Activated CD4-positive, alpha-beta T cell treated with anti-CD3 and anti-CD28 coated beads, Interleukin-2, amount 50 U/mL, for 4 hours (primary cell): ENCODE results near the gene ZNF346.

Source experiments
- DNase-seq, 2 experiments: peaks; one replicate each; pipeline ENCODE4 v3.0.0-alpha.2; 2020

The ZNF346 gene

DNA sequence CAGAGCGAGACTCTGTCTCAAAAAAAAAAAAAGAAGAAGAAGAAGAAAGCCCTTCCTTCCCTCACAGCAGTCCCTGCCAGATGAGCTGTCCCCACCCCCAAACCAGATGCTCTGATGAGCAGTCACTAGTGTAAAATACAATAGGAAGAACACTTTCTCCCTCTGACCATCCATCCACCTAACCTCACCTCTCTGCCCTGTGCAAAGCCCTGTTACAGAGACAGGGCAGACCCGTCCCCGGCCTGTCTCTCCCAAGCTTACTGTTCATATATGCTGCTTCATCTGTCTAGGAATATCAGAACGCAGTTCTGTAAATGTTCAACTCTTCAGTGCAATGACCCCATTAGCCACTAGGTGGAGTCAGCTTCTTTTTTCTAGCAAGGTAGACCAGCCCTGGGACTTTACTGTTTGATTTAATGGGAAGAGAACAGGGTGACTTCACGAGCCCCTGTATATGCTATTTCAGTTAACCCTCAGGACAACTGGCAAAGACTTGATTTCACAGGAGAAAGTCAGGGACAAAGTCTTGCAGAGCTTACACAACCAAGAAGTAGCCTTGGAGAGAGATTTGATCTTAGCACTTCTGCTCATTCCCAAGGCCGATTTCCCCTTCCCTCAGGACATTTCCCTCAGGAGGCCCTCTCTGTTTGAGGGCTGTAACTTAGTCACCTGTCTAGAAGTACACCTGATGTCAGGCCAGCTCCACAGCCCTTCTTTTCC is 49.3 kb downstream of the ZNF346 start:
- peak; percentile 61 to 70 for DNase-seq

DNA sequence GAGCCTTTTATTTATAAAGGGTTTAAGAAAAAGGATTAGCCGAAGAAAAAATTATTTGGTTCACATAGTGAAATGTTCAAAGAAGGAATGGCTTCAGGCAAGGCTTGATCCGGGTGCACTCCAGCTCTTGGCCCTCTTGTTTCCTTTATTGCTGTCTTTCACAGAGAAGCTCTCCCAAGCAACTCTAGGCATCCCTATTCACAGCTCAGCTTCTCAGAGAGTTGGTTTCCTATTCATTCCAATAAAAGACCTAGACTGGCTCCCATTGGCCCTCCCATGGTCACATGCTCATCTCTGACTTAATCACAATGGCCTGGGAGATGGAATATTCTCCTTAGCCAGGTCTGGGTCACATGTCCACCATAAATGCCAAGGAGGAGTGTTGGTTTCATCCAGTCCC is 54.8 kb downstream of the ZNF346 start:
- no peak for DNase-seq

DNA sequence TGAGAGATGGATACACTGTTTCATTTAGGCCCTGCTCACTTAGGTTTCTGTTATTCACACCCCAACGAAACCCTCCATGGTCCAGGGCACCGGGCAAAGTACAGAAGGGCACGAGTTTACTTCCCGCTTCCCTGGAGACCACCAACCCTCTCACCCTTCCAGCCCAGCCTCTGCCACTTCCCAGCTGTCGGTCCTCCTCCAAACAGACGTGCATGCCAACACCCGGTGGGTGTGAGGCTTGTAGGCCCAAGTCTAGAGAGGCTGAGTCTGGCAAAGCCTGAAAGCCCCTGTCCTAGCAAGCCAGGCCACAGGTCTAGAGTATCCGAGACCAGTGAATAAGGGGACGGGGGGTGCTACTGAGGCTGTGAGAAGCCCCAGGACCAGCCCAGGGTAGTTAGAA is 57.1 kb downstream of the ZNF346 start:
- no peak for DNase-seq

GRCh38 chr5:177080265-177080664 is 57.8 kb downstream of the ZNF346 start:
- DNase-seq, result no peak

- no peak for DNase-seq
Measured at GRCh38 chr5:177081859-177082258, 59.4 kb downstream of the ZNF346 start.

DNA sequence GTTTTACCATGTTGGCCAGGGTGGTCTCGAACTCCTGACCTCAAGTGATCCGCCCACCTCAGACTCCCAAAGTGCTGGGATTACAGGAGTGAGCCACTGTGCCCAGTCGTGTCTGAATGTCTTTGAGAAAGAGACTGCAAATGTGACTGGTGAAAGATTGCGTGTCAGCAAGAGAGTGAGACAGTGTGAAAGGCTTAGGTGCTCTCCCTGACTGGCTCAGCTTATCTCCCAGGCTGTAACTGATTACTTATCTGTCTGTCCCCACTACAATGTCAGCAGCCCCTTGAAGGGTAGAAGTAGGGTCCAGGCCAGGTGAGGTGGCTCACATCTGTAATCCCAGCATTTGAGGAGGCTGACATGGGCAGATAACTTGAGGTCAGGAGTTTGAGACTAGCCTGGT is 60.9 kb downstream of the ZNF346 start:
- no peak for DNase-seq

GRCh38 chr5:177084175-177084574 is 61.7 kb downstream of the ZNF346 start:
- DNase-seq, result no peak

DNA sequence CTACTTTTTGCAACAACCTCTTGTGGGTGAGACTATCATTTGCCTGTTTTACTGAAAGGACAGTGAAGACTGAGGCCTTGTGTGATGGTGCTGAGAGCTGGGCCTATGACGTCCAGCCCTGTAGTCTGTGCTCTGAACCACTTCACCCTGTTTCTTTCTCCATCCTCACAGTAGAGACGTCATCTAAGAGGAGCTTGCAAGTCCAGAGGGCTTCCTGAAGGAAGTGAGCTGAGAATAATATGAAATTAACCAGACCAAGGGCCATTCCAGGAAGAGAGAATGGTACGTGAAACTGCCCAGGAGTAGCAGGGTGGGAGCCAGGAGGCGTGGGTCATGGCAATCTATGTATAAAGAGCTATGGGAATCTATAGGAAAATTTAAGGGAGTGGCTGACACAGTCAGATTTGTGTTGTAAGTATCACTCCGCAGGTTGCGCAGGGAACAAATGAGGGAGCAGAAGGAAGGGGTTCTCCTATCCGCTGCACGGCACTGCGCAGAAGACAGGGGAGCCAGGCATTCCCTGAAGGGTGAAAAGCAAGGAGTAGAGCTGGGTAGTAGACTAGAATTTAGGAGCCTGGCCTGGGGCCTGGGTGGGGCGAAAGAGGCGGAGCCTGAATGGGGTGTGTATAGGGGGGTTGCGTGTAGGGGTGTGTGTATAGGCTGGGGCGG is 63.6 kb downstream of the ZNF346 start:
- DNase-seq, result no peak

GRCh38 chr5:177086654-177087397 is 64.3 kb downstream of the ZNF346 start, which contains the start of gene FGFR4:
Gene FGFR4 (plus strand): TSS chr5:177086915. CDS start chr5:177089603, 2,688 bp downstream.
- peak; percentile 45 to 50 for DNase-seq

GRCh38 chr5:177087398-177088005 is 65.0 kb downstream of the ZNF346 start:
- no peak for DNase-seq

- DNase-seq, result no peak
Measured at GRCh38 chr5:177089127-177089526, 66.6 kb downstream of the ZNF346 start.

GRCh38 chr5:177089825-177090641 is 67.5 kb downstream of the ZNF346 start:
- no peak for DNase-seq

DNA sequence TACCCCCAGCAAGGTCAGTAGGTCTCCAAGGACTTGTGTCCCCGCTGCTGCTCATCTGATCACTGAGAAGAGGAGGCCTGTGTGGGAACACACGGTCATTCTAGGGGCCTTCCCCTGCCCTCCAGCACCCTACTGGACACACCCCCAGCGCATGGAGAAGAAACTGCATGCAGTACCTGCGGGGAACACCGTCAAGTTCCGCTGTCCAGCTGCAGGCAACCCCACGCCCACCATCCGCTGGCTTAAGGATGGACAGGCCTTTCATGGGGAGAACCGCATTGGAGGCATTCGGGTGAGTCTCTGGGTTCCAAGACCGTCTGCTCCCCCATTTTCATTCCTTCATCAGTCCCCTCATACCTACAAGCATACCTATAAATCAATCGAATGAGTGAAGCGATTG is 68.3 kb downstream of the ZNF346 start:
- no peak for DNase-seq

- DNase-seq, result no peak
Measured at GRCh38 chr5:177091232-177091631, 68.7 kb downstream of the ZNF346 start.

DNA sequence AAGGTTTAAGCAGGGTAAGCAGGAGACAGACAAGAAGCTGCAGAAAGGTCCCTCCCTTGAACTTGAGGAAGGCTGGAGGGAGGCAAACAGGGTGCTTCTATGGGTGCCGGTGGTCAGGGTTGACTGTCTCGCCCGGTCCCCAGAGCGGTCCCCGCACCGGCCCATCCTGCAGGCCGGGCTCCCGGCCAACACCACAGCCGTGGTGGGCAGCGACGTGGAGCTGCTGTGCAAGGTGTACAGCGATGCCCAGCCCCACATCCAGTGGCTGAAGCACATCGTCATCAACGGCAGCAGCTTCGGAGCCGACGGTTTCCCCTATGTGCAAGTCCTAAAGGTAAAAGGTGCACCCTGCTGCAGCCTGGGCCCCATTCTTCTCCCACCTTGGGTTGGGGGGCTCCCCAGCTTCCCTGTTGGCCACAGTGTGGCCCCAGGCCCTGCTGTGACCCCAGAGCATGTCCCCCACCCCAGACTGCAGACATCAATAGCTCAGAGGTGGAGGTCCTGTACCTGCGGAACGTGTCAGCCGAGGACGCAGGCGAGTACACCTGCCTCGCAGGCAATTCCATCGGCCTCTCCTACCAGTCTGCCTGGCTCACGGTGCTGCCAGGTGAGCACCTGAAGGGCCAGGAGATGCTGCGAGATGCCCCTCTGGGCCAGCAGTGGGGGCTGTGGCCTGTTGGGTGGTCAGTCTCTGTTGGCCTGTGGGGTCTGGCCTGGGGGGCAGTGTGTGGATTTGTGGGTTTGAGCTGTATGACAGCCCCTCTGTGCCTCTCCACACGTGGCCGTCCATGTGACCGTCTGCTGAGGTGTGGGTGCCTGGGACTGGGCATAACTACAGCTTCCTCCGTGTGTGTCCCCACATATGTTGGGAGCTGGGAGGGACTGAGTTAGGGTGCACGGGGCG is 69.9 kb downstream of the ZNF346 start:
- DNase-seq, result no peak

GRCh38 chr5:177093082-177093712 is 70.7 kb downstream of the ZNF346 start:
- DNase-seq, result no peak

GRCh38 chr5:177093803-177094202 is 71.3 kb downstream of the ZNF346 start:
- DNase-seq, result no peak

GRCh38 chr5:177094224-177095087 is 72.0 kb downstream of the ZNF346 start:
- DNase-seq, result no peak

GRCh38 chr5:177095088-177095669 is 72.7 kb downstream of the ZNF346 start:
- DNase-seq, result no peak
